Aorta (tissue), 5 donors: ENCODE data around the gene DNAJC22. TPM values are rescaled to one million over a fixed set of nuclear protein-coding genes. Genes with fewer than 3 reads are reported as not detected.
A peak's percentile ranks its signal among the peaks of the same experiment; 100 is the strongest.

Experiments used
- ATAC-seq: fragments of 200-7000 bp; cut with Tn5 transposase; one replicate; pipeline ENCODE4 v1.9.1; 2022; ENCODE audit warnings: moderate library complexity; ENCODE audit not compliant: low FRiP score
- DNase-seq, 2 donors: peaks; one replicate each; pipeline ENCODE4 v3.0.0-alpha.2; 2020
- H3K27ac ChIP-seq, 2 donors: one replicate each; pipeline ENCODE4 v1.5.1; 2013; ENCODE audit warnings: low read length in 2 of 2, mild to moderate bottlenecking in 2 of 2, moderate library complexity in 2 of 2, control low read depth in 1 of 2, inconsistent platforms in 1 of 2, low read depth in 1 of 2
- H3K27me3 ChIP-seq, 2 donors: one replicate each; pipeline ENCODE4 v1.6.1; 2013; ENCODE audit warnings: control low read depth in 1 of 2, low read length in 1 of 2, mild to moderate bottlenecking in 1 of 2, moderate library complexity in 1 of 2; ENCODE audit not compliant: insufficient read depth in 2 of 2, control insufficient read depth in 1 of 2
- H3K36me3 ChIP-seq, 2 donors: one replicate each; pipeline ENCODE4 v1.6.1; 2013; ENCODE audit warnings: control low read depth in 1 of 2, low read length in 1 of 2, mild to moderate bottlenecking in 1 of 2; ENCODE audit not compliant: insufficient read depth in 2 of 2, control insufficient read depth in 1 of 2
- H3K4me1 ChIP-seq, 2 donors: one replicate each; pipeline ENCODE4 v1.6.1; 2013; ENCODE audit warnings: low read length in 2 of 2, control low read depth in 1 of 2, mild to moderate bottlenecking in 1 of 2, moderate library complexity in 1 of 2; ENCODE audit not compliant: insufficient read depth in 2 of 2, control insufficient read depth in 1 of 2
- H3K4me3 ChIP-seq, 2 donors: one replicate each; pipeline ENCODE4 v1.5.1; 2013; ENCODE audit warnings: low read length in 2 of 2, control low read depth in 1 of 2, mild to moderate bottlenecking in 1 of 2
- H3K9me3 ChIP-seq: one replicate; pipeline ENCODE4 v1.6.1; 2013; ENCODE audit warnings: mild to moderate bottlenecking, low read length; ENCODE audit not compliant: control insufficient read depth
- WGBS, 2 donors: extraction: QIAGEN DNeasy Blood & Tissue Kit; methylation state at CpG; one replicate each; pipeline ENCODE4 v1.1.7; 2013; 5-methylcytosine and 5-hydroxymethylcytosine counted together
- intact Hi-C, 2 donors: fragments of 100-400 bp; cut with DNase I; formaldehyde crosslinking; loops; one replicate each; pipeline versions ENCODE4 v1.14.2 to v1.15.0; 2022
- polyA plus RNA-seq, 2 donors: library from polyadenylated mRNA; stranded (reverse); fragments of 200-250 nt; gene quantifications; one replicate each; pipeline ENCODE4 v1.2.3, GENCODE V29; 2013
- total RNA-seq, 2 donors: library from RNA; stranded (reverse); fragmentation: NEBNext Ultra II Directional; extraction: Animal tissue kit (Norgen Biotek cat#: 25700); gene quantifications; one replicate each; pipeline ENCODE4 v1.2.1, GENCODE V29; 2021
- donor health status: healthy with polysubstance abuse.
- donor health status: Bipolar disorder and iron deficiency.
- donor health status: DM: no; HTN: no; CAD: no.
- donor health status: DM: no; HTN: no; CAD: no.
- donor health status: DM: yes; HTN: yes; CAD: no.

Gene DNAJC22
- total and polyA plus RNA-seq, 4 donors = 0.24 to 1.2 (median 0.50) TPM; not detected in 1

GRCh38 chr12:49359671-49360070, 13.0 kb downstream of the DNAJC22 start:
- H3K4me1 ChIP-seq = no peaks in the 10 kb centered on the region
- WGBS, 2 donors = 75 to 76% methylated on average over 7 of the region's 7 CpGs
- H3K4me3 ChIP-seq = no peak overlapping the region
- H3K9me3 ChIP-seq = no peaks in the 10 kb centered on the region
- no peak overlapping the region for H3K27ac ChIP-seq
- no peaks in the 10 kb centered on the region for H3K36me3 ChIP-seq
- ATAC-seq (no peak), DNase-seq (no peak)
- intact Hi-C loops = loop anchor here (2.0 kb wide), 1 partner anchor 155 kb away; no protein-coding TSS in a partner anchor
- H3K27me3 ChIP-seq = no peaks in the 10 kb centered on the region

DNA sequence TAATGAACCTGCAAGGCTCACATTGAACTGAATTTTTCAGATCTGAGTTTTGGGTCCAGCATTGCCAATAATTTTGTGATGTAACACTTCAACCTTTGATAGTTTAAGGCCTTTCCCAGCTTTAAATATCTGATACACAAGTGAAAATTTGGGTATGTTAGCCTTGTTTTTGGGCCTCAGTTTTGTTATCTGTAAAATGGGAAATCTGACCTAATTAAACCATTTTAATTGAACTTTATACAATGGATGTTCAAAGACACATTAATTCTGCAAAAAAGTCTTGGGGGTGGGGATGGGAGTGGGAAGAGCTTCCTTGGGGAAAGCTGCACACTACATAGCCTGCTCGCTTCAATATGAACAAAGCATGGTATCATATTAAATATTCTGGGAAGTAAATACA, 15.4 kb downstream of the DNAJC22 start:
- WGBS, 2 donors = 97% methylated on average over 1 of the region's 1 CpG
- DNase-seq (no peak), ATAC-seq (no peak)

GRCh38 chr12:49364989-49365388, 18.3 kb downstream of the DNAJC22 start:
- intact Hi-C loops = no loop called here
- ATAC-seq = no peak

More for the DNA sequence above, 15.4 kb downstream of the DNAJC22 start:
- H3K27me3 ChIP-seq = no peaks in the 10 kb centered on the region
- no peak overlapping the region for H3K27ac ChIP-seq
- H3K4me1 ChIP-seq = no peaks in the 10 kb centered on the region
- no peaks in the 10 kb centered on the region for H3K9me3 ChIP-seq
- intact Hi-C loops = no loop called here
- no peak overlapping the region for H3K4me3 ChIP-seq
- H3K36me3 ChIP-seq = no peaks in the 10 kb centered on the region

DNA sequence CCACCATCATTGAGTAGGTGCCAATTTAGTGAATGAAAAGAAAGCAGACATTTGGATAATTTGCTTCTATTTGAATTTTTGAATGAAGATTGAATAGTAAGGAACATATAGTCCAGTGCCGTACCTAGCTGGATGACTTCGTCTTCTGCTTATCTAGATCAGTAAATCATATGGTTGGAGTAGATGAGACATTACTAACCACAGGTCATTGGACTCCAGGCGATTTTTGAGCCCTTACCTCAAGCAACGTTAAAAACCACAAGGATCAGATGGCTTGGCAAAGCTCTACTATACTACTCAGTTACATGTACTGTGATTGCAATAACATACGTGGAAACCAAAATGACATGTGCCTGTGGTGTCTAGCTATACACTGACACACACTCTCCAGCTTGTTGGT, 18.9 kb downstream of the DNAJC22 start:
- DNase-seq (no peak), ATAC-seq (no peak)
- no peaks in the 10 kb centered on the region for H3K9me3 ChIP-seq
- WGBS, 2 donors = 81 to 84% methylated on average over 5 of the region's 5 CpGs
- no peaks in the 10 kb centered on the region for H3K36me3 ChIP-seq
- no peak overlapping the region for H3K27ac ChIP-seq
- no peak overlapping the region for H3K4me3 ChIP-seq
- H3K4me1 ChIP-seq = peaks cover 0 to 3% of the 10 kb centered on the region in 2 donors
- no peaks in the 10 kb centered on the region for H3K27me3 ChIP-seq
- intact Hi-C loops = no loop called here

More at GRCh38 chr12:49364989-49365388, 18.3 kb downstream of the DNAJC22 start:
- H3K36me3 ChIP-seq = no peaks in the 10 kb centered on the region
- H3K9me3 ChIP-seq = no peaks in the 10 kb centered on the region
- no peaks in the 10 kb centered on the region for H3K27me3 ChIP-seq
- no peaks in the 10 kb centered on the region for H3K4me1 ChIP-seq
- H3K4me3 ChIP-seq = no peak overlapping the region
- no peak for DNase-seq
- 95% methylated on average over 1 of the region's 1 CpG for WGBS, 2 donors
- no peak overlapping the region for H3K27ac ChIP-seq

- H3K9me3 ChIP-seq = no peaks in the 10 kb centered on the region
- ATAC-seq (no peak), DNase-seq (no peak)
- no peaks in the 10 kb centered on the region for H3K27me3 ChIP-seq
- intact Hi-C loops = no loop called here
- H3K4me3 ChIP-seq = peak overlapping the region; percentile 88 to 99
- no peaks in the 10 kb centered on the region for H3K36me3 ChIP-seq
- 6 to 11% methylated on average over 38 of the region's 38 CpGs for WGBS, 2 donors
- peaks cover 0 to 4% of the 10 kb centered on the region in 2 donors for H3K4me1 ChIP-seq
- H3K27ac ChIP-seq = peak overlapping the region; percentile 46 to 75
Observed at GRCh38 chr12:49366096-49366651, 19.5 kb downstream of the DNAJC22 start.

DNA sequence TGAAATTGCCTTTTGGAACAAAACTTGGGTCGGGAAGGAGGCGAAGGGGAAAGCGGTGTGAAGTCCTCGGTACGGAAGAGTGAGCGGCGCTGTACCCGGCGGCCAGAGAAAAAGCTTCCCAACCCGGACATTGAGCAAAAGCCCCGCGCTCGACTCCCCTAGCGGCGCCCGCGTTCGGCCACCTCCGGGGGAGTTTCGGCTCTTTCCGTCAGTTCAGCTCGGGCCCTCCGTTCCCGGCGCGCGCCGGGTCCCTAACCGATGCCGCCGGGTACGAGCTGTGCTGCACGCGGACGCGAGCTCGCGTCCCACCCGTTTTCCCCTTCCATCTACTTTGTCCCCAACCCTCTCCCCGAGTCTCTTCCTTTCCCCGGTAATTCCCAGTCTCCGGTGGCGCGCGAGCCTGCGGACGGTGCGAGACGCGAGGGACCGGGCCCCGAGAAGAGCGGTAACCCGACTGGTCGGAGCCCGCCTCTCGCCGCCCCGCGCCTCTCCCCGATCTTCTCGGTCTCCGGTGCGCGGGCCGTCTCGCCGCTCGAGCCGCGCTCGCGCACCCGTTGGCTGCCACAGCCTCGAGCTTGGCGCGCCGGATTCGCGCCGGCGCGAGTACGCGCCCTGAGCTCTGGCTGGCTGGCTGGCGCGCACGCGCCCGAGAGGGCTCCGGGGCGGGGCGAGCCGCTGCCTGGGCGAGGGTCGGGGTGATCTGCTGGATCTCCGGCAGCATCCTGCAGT, 20.1 kb downstream of the DNAJC22 start:
- intact Hi-C loops = no loop called here
- Histone ChIP-seq H3K27me3 (no peaks in the 10 kb centered on the region), H3K4me3 (peak overlapping the region; percentile 88 to 99), H3K9me3 (no peaks in the 10 kb centered on the region), H3K4me1 (peaks cover 0 to 4% of the 10 kb centered on the region in 2 donors), H3K27ac (peak overlapping the region; percentile 46 to 75), H3K36me3 (no peaks in the 10 kb centered on the region)
- WGBS, 2 donors = 0% methylated on average over 74 to 97 of the region's 97 CpGs
- ATAC-seq (peak; percentile 94), DNase-seq (peak; percentile 90 to 96)

- 1% methylated on average over 51 to 52 of the region's 52 CpGs for WGBS, 2 donors
Observed at GRCh38 chr12:49367381-49368239, 20.9 kb downstream of the DNAJC22 start, which contains the start of gene SPATS2. TSS of gene SPATS2 (plus strand) at chr12:49367462. CDS start at chr12:49461013, 93,551 bp downstream.

GRCh38 chr12:49368240-49368600, 21.5 kb downstream of the DNAJC22 start:
- 15 to 19% methylated on average over 3 of the region's 3 CpGs for WGBS, 2 donors
- Histone ChIP-seq H3K27ac (no peak overlapping the region), H3K9me3 (no peaks in the 10 kb centered on the region), H3K4me1 (peaks cover 0 to 4% of the 10 kb centered on the region in 2 donors), H3K27me3 (no peaks in the 10 kb centered on the region), H3K36me3 (no peaks in the 10 kb centered on the region), H3K4me3 (peak overlapping the region; percentile 88 to 99)
- no peak for ATAC-seq
- intact Hi-C loops = no loop called here
- DNase-seq = no peak

More at GRCh38 chr12:49367381-49368239, 20.9 kb downstream of the DNAJC22 start, which contains the start of gene SPATS2:
- peak within 1 kb of the TSS; percentile 88 to 99 for H3K4me3 ChIP-seq
- H3K4me1 ChIP-seq = peaks cover 0 to 4% of the 10 kb centered on the region in 2 donors
- DNase-seq (peak; percentile 97 to 98), ATAC-seq (peak; percentile 6)
- intact Hi-C loops = no loop called here
- no peaks in the 10 kb centered on the region for H3K36me3 ChIP-seq
- no peaks in the 10 kb centered on the region for H3K27me3 ChIP-seq
- H3K9me3 ChIP-seq = no peaks in the 10 kb centered on the region
- peak within 1 kb of the TSS; percentile 63 to 75 for H3K27ac ChIP-seq
